AG04450 (cell line): ENCODE data around the gene ARHGEF9. TPM values are rescaled to one million over a fixed set of nuclear protein-coding genes. Genes with fewer than 3 reads are reported as not detected.

Experiments
- CTCF ChIA-PET: fragments of 300-600, 350-600 bp; formaldehyde crosslinking; extraction: SDS; loops from one replicate; lab custom pipeline; 2022; ENCODE audit warnings: antibody characterized with exemption, inconsistent platforms; lab: Charles Lee
- POLR2A ChIA-PET: fragments of 350-600 bp; formaldehyde crosslinking; extraction: SDS; loops from one replicate; lab custom pipeline; 2021; ENCODE audit warnings: antibody characterized with exemption, inconsistent platforms; lab: Yijun Ruan, JAX
- DNase-seq: peaks from one replicate; pipeline ENCODE4 v3.0.0-alpha.2; 2011; ENCODE audit warnings: low read depth, low spot score
- H3K27ac ChIP-seq: one replicate; pipeline ENCODE4 v1.5.1; 2012; ENCODE audit warnings: low read depth, low read length, control low read depth
- H3K27me3 ChIP-seq: one replicate; pipeline ENCODE4 v1.6.0; 2012; ENCODE audit warnings: low read length; ENCODE audit not compliant: control insufficient read depth, insufficient read depth
- H3K4me3 ChIP-seq: 2 replicates; pipeline ENCODE4 v1.5.1; 2011; ENCODE audit warnings: mild to moderate bottlenecking, low read depth, low read length, control low read depth
- H3K9me3 ChIP-seq: 2 replicates; pipeline ENCODE4 v1.5.1; 2012; ENCODE audit warnings: low read length; ENCODE audit not compliant: control insufficient read depth, insufficient read depth
- polyA plus RNA-seq: library from polyadenylated mRNA; depleted of rRNA; stranded (reverse); fragments of >200 nt; gene quantifications from 2 replicates; pipeline ENCODE4 v1.2.3, GENCODE V29; 2011
- TF ChIP-seq, protein P1 (sequence below): IDR thresholded peaks from 2 replicates; pipeline ENCODE4 v1.5.1; 2011; ENCODE audit warnings: low read depth, low read length, control low read depth, inconsistent platforms

ARHGEF9 gene
- polyA plus RNA-seq, 1 experiment, result 9.1 TPM

DNA sequence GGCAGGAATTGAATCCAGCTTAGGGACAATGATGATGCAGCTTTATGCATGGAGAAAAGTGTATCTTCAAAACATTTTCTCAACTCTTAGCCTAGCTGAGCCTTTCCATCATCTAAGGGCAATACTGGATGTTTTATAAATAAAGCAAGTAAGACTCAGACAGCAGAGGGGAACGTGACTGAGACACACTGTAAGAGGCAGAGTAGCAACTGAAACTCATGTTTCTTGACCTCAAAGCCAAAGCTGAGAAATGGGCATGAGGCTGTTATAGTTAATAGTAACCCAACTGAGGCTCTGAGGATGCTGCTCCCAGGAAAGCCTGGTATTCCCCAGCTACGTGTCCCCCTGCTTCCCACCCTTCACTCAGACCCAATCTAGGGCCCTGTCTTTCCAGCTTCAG is 44.6 kb downstream of the ARHGEF9 start:
- ChIA-PET CTCF (no interaction called here), POLR2A (no interaction called here)
- TF ChIP-seq, protein P1, sequence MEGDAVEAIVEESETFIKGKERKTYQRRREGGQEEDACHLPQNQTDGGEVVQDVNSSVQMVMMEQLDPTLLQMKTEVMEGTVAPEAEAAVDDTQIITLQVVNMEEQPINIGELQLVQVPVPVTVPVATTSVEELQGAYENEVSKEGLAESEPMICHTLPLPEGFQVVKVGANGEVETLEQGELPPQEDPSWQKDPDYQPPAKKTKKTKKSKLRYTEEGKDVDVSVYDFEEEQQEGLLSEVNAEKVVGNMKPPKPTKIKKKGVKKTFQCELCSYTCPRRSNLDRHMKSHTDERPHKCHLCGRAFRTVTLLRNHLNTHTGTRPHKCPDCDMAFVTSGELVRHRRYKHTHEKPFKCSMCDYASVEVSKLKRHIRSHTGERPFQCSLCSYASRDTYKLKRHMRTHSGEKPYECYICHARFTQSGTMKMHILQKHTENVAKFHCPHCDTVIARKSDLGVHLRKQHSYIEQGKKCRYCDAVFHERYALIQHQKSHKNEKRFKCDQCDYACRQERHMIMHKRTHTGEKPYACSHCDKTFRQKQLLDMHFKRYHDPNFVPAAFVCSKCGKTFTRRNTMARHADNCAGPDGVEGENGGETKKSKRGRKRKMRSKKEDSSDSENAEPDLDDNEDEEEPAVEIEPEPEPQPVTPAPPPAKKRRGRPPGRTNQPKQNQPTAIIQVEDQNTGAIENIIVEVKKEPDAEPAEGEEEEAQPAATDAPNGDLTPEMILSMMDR, result no peak
- no peaks in the 10 kb centered on the region for H3K27me3 ChIP-seq
- no peak overlapping the region for H3K27ac ChIP-seq
- no peak for DNase-seq
- H3K9me3 ChIP-seq, result no peaks in the 10 kb centered on the region
- H3K4me3 ChIP-seq, result no peak overlapping the region

- TF ChIP-seq, protein P1, result no peak
- ChIA-PET CTCF (no interaction called here), POLR2A (no interaction called here)
- no peaks in the 10 kb centered on the region for H3K9me3 ChIP-seq
- H3K27me3 ChIP-seq, result no peaks in the 10 kb centered on the region
- H3K27ac ChIP-seq, result no peak overlapping the region
- no peak for DNase-seq
- H3K4me3 ChIP-seq, result no peak overlapping the region
Measured at GRCh38 chrX:63739885-63740284, 45.1 kb downstream of the ARHGEF9 start.

DNA sequence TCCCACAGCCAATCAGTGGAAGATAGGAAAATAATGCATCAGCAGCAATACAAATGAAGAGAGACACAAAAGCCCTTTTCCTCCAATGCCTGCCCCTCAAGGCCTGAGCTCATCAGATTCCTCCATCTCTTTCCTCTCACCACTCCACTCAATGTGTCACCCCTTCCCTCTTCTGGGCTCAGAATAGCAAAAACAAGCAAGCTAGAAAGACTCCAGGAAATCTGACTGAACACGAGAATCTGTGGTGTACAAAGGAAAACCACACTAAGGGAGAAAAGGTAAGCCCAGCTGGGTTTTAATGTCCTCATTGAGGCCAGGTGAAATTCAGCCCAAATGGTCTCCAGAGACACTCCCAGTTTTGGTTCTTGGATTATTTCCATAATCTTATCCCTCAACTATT is 46.3 kb downstream of the ARHGEF9 start:
- Histone ChIP-seq H3K27me3 (no peaks in the 10 kb centered on the region), H3K27ac (no peak overlapping the region), H3K9me3 (no peaks in the 10 kb centered on the region), H3K4me3 (no peak overlapping the region)
- ChIA-PET CTCF (no interaction called here), POLR2A (no interaction called here)
- TF ChIP-seq, protein P1, result no peak
- no peak for DNase-seq

DNA sequence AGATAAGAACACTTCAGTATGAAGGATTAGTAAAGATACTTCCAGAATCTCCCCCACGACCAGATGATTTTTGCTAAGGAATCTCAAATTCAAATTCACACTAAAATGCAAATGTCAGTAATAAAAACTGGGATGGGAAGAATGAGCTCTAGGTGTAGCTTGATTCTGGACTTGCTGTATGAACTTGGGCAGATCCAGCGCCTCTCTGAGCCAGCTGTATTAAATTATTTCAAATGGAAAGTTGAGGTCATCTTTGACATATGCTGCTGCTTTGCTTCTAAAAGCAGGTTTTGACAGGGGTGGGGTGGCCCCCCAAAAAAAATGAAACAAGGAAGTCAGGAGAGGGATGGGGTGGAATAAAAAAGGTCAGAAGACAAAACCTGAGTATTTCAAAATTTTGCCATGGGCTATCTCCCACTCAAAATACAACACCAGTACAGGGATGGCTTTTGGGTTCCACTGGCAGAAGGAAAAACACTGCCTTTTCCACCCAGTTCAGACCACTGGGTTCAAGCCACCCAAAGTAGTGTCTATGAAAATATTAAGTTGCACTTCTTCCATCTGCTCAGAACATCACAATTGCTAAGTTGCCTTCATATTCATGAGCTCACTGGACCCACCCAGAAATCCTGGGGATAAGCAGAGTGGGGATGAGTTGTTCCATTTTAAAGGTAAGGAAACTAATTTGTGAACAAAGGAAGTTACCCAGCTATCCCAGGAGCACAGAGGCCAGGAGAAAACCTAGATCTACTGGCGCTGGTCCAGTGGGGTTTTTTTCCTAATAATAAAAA is 47.7 kb downstream of the ARHGEF9 start:
- no peak for DNase-seq
- ChIA-PET POLR2A (no interaction called here), CTCF (no interaction called here)
- no peaks in the 10 kb centered on the region for H3K9me3 ChIP-seq
- H3K27ac ChIP-seq, result no peak overlapping the region
- no peak overlapping the region for H3K4me3 ChIP-seq
- TF ChIP-seq, protein P1, result no peak
- no peaks in the 10 kb centered on the region for H3K27me3 ChIP-seq

- no peak for DNase-seq
- Histone ChIP-seq H3K4me3 (no peak overlapping the region), H3K27ac (no peak overlapping the region), H3K27me3 (no peaks in the 10 kb centered on the region), H3K9me3 (no peaks in the 10 kb centered on the region)
- POLR2A ChIA-PET, result no interaction called here
- TF ChIP-seq, protein P1, result no peak
- CTCF ChIA-PET, result interaction anchor here (0.6 kb wide), 1 partner anchor 19 kb away, joined by 3 read pairs; no protein-coding TSS in a partner anchor
Measured at GRCh38 chrX:63735882-63736281, 49.1 kb downstream of the ARHGEF9 start.
